Activated naive CD8-positive, alpha-beta T cell treated with anti-CD3 and anti-CD28 coated beads, Interleukin-2, amount 50 U/mL, for 16 hours (primary cell): Measurements from ENCODE around the gene OR1E1.
"Not testable (repeated sequence)": the region's sequence is repeated elsewhere in the genome, so short reads cannot be mapped to it uniquely, and the experiment has no call there.

Experiments used
- DNase-seq: peaks from one replicate; pipeline ENCODE4 v3.0.0-alpha.2; 2020; ENCODE audit warnings: low read depth, low spot score

The OR1E1 gene, protein sequence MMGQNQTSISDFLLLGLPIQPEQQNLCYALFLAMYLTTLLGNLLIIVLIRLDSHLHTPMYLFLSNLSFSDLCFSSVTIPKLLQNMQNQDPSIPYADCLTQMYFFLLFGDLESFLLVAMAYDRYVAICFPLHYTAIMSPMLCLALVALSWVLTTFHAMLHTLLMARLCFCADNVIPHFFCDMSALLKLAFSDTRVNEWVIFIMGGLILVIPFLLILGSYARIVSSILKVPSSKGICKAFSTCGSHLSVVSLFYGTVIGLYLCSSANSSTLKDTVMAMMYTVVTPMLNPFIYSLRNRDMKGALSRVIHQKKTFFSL

DNA sequence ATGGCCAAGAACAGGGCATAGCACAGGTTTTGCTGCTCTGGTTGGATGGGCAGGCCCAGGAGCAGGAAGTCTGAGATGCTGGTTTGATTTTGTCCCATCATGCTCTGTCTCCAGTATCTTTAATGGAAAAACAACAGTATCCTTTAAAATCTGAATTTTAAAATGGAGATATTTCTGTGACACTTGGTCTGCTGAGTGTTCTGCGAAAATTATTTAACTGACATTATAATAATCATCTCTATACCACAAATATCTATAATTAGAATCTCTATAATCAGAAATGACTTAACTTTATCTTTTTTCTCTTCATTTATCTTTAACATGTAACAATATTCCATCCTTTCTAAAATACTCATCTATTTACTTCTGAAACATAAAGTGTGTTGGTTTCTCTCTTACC lies at the start of gene OR1E1:
Gene OR1E1, minus strand, starts transcription at position 101 of the 400 bp plus-strand sequence. Its CDS starts 0 bp downstream, at position 101.
- DNase-seq = no peak

DNA sequence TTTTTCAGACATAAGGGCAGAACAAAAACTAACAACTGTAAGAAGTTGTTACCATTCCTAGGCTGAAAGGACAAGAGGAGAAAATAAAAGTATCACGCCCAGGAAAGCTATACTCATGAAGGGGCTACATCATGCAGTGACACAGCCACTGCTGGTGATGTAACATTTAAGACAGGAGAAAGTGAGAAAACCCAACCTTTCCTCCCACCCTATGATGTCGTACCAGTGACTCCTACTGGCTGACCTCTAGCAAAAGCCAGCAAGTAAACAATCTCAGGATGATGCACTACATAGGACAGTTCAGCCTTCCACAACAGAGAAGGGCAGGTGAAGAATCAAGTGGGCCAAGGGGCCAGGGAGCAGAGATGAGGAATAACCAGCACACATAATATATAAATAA lies 49.4 kb upstream of the OR1E1 start:
- no peak for DNase-seq

DNA sequence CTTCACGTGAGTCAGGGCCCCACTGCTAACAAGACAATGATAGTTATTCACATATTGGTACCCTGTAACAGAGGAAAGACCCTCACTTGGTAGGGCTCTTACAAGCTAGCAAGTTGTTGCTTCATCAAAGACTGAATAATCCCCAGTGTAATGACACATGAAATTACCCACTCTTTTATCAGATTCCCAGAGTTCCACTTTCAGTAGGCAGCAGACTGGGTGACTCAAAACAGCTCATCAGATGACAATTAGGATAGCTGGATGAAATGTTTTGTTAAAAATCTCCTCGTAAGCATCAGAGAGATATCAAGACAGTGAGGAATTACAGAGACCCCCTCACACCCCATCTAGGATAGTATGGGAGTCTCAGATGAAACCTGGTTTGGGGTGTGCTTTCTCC lies 42.2 kb upstream of the OR1E1 start:
- DNase-seq = no peak

GRCh38 chr17:3438368-3438767 lies 40.2 kb upstream of the OR1E1 start:
- no peak for DNase-seq

DNA sequence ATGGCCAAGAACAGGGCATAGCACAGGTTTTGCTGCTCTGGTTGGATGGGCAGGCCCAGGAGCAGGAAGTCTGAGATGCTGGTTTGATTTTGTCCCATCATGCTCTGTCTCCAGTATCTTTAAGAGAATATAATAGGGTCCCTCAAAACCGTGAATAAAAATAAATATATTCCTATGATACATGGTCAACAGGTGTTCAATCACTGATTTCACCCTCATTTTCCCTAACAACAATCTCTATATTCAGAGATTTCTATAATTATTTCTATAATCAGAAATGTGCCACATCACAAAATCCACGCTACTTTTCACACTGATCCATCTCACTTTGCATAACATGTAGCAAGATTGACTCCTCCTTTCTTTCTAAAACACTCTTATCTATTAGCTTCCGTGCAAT lies 35.5 kb upstream of the OR1E1 start, which contains the start of gene OR1E2:
Gene OR1E2, minus strand, starts transcription at position 101 of the 400 bp plus-strand sequence. Its CDS starts 0 bp downstream, at position 101.
- DNase-seq = no peak

DNA sequence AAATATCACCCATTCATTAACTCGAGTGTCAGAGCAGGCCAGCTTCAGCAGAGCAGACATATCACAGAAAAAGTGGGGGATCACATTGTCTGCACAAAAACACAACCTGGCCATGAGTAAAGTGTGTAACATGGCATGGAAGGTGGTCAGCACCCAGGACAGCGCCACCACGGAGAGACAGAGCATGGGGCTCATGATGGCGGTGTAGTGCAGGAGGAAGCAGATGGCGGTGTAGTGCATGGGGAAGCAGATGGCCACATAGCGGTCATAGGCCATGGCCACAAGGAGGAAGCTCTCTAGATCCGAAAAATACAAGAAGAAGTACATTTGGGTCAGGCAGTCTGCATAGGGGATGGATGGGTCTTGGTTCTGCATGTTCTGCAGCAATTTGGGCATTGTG lies 35.0 kb upstream of the OR1E1 start:
- not testable (repeated sequence) for DNase-seq

- DNase-seq = no peak
Measured at GRCh38 chr17:3418222-3418621, 20.0 kb upstream of the OR1E1 start.

GRCh38 chr17:3415610-3416009 lies 17.4 kb upstream of the OR1E1 start:
- DNase-seq = no peak

DNA sequence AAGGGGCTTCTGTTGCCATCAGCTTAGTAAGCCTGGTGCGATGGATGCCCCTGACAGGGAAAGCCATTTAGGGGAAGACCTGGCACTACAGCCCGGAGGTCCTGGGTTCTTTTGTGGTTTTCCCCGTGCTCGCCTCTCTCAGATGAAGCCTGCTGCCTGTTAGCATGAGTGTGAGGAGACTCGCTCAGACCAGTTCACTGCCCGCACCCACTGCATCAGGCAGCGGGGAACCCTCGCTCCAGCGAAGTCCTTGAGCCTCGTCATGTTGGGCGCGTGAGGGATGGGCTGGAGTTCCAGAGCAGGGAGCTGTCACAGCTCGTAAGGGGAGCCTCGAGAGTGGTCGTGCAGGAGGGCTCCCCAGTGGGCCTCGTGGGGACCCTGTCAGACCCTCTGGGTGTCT lies 14.0 kb upstream of the OR1E1 start:
- DNase-seq = not testable (repeated sequence)

DNA sequence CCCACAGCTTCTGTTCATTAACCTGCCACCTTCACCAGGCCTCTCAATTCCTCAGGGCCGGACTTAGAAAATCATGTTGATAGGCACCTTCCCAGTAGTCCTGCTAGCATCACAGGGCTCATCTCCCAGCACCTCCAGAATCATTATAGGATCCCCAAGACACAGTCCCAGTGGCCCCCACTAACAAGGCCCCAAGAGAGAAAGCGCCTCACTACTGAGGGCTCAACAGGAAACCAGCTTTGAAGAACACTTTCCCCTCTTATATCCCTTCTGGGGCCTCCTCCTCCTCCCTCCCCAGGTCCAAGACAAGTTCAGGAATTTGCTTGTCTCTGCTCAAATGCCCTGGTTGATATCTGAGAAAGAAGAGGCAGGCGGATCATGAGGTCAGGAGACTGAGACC lies 12.9 kb upstream of the OR1E1 start, which contains the start of gene OR3A3:
Gene OR3A3, plus strand, starts transcription at position 301 of the 400 bp plus-strand sequence.
- DNase-seq = no peak

DNA sequence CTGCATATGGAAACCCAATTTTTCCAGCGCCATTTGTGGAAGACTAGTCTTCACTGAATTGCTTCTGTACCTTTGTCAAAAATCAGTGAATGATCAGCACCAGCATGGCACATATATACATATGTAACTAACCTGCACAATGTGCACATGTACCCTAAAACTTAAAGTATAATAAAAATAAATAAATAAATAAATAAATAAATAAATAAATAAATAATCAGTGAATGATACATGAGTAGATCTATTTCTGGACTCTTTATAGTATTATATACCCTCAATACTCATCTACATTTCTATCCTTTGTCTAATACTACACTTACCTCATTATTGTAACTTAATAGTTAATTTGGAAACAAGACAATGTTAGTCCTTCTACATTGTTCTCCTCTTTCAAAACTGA lies 5.6 kb upstream of the OR1E1 start:
- DNase-seq = not testable (repeated sequence)

DNA sequence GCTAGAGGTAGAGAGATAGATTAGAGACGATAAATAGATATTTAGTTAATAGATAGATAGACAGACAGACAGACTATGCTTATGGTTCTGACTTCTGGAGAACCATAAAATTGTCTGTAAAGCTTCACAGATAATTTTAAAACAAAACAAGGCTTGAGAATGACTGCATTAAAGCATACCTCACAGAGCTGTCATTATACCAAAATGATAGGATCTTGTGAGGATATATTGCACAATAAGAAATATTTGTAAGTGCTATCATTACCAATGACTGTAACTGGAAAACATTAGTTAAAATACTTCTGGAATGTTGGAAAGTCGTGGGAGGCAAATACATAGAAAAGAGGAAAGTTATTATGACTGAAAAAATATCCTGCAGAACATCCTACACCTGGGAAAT lies 3.6 kb upstream of the OR1E1 start:
- DNase-seq = no peak

GRCh38 chr17:3400055-3400454 lies 1.8 kb upstream of the OR1E1 start:
- DNase-seq = no peak

DNA sequence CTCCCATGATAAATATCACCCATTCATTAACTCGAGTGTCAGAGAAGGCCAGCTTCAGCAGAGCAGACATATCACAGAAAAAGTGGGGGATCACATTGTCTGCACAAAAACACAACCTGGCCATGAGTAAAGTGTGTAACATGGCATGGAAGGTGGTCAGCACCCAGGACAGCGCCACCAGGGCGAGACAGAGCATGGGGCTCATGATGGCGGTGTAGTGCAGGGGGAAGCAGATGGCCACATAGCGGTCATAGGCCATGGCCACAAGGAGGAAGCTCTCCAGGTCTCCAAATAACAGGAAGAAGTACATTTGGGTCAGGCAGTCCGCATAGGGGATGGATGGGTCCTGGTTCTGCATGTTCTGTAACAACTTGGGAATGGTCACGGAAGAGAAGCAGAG lies 409 bp downstream of the OR1E1 start:
- DNase-seq = not testable (repeated sequence)

GRCh38 chr17:3389791-3390190 lies 8.4 kb downstream of the OR1E1 start:
- DNase-seq = no peak

GRCh38 chr17:3385869-3386816 lies 12.1 kb downstream of the OR1E1 start, which contains the start of gene OR3A2:
OR3A2 (minus strand) TSS chr17:3386308.
- no peak for DNase-seq

GRCh38 chr17:3381957-3382356 lies 16.3 kb downstream of the OR1E1 start:
- no peak for DNase-seq

GRCh38 chr17:3378321-3378720 lies 19.9 kb downstream of the OR1E1 start:
- no peak for DNase-seq

DNA sequence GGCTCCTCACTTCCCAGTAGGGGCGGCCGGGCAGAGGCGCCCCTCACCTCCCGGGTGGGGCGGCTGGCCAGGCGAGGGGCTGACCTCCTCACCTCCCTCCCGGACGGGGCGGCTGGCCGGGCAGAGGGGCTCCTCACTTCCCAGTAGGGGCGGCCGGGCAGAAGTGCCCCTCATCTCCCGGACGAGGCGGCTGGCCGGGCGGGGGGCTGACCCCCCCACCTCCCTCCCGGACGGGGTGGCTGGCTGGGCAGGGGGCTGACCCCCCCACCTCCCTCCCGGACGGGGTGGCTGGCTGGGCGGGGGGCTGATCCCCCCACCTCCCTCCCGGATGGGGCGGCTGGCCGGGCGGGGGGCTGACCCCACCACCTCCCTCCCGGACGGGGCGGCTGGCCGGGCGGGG lies 27.0 kb downstream of the OR1E1 start:
- DNase-seq = not testable (repeated sequence)
